Hepatic stellate cell (primary cell): Measurements from ENCODE around the gene TAX1BP3.
"Not testable (repeated sequence)": the region's sequence is repeated elsewhere in the genome, so short reads cannot be mapped to it uniquely, and the experiment has no call there.

Experiments
- DNase-seq: peaks from one replicate; pipeline ENCODE4 v3.0.0; 2011; ENCODE audit warnings: low spot score

The TAX1BP3 gene

GRCh38 chr17:3668279-3669084 lies at the start of gene TAX1BP3, which contains the start of gene EMC6:
TAX1BP3 (minus strand) TSS chr17:3668578; CDS start chr17:3668526, 52 bp downstream.
EMC6 (plus strand) TSS chr17:3668812; CDS start chr17:3669147, 335 bp downstream.
- peak; percentile 100 for DNase-seq

- DNase-seq, result no peak
Measured at GRCh38 chr17:3715296-3715695, 46.9 kb upstream of the TAX1BP3 start.

- DNase-seq, result no peak
Measured at GRCh38 chr17:3712811-3713463, 44.6 kb upstream of the TAX1BP3 start.

- no peak for DNase-seq
Measured at GRCh38 chr17:3710951-3711383, 42.6 kb upstream of the TAX1BP3 start.

- DNase-seq, result no peak
Measured at GRCh38 chr17:3708366-3708765, 40.0 kb upstream of the TAX1BP3 start.

GRCh38 chr17:3705718-3705984 lies 37.3 kb upstream of the TAX1BP3 start:
- DNase-seq, result not testable (repeated sequence)

- no peak for DNase-seq
Measured at GRCh38 chr17:3704931-3705717, 36.7 kb upstream of the TAX1BP3 start.

GRCh38 chr17:3702041-3702539 lies 33.7 kb upstream of the TAX1BP3 start:
- DNase-seq, result not testable (repeated sequence)

- DNase-seq, result no peak
Measured at GRCh38 chr17:3699951-3700350, 31.6 kb upstream of the TAX1BP3 start.

- DNase-seq, result no peak
Measured at GRCh38 chr17:3698139-3698538, 29.8 kb upstream of the TAX1BP3 start.

- no peak for DNase-seq
Measured at GRCh38 chr17:3697103-3697476, 28.7 kb upstream of the TAX1BP3 start.

- DNase-seq, result no peak
Measured at GRCh38 chr17:3695723-3696411, 27.5 kb upstream of the TAX1BP3 start, which contains the start of gene P2RX5. P2RX5 (minus strand) TSS chr17:3696155; CDS start chr17:3696005, 150 bp downstream.

GRCh38 chr17:3695129-3695722 lies 26.8 kb upstream of the TAX1BP3 start:
- DNase-seq, result no peak

- DNase-seq, result no peak
Measured at GRCh38 chr17:3693829-3694231, 25.5 kb upstream of the TAX1BP3 start.

- no peak for DNase-seq
Measured at GRCh38 chr17:3693141-3693540, 24.8 kb upstream of the TAX1BP3 start.

- DNase-seq, result no peak
Measured at GRCh38 chr17:3692346-3692745, 24.0 kb upstream of the TAX1BP3 start.

GRCh38 chr17:3691617-3692067 lies 23.3 kb upstream of the TAX1BP3 start:
- DNase-seq, result no peak

- DNase-seq, result no peak
Measured at GRCh38 chr17:3690094-3690715, 21.8 kb upstream of the TAX1BP3 start.

- no peak for DNase-seq
Measured at GRCh38 chr17:3689262-3690093, 21.1 kb upstream of the TAX1BP3 start.

- DNase-seq, result no peak
Measured at GRCh38 chr17:3688852-3689261, 20.5 kb upstream of the TAX1BP3 start.
